Endothelial cell of umbilical vein (primary cell): ENCODE results near the gene IL36B.

Experiments used
- EZH2 ChIP-seq: IDR thresholded peaks from 2 replicates; pipeline ENCODE4 v1.6.1; 2012; ENCODE audit warnings: borderline replicate concordance, low read depth, mild to moderate bottlenecking, moderate library complexity, low read length, inconsistent platforms; ENCODE audit not compliant: severe bottlenecking
- POLR2A ChIP-seq: IDR thresholded peaks from 2 replicates; pipeline ENCODE4 v1.6.1; 2012; ENCODE audit warnings: low read depth, mild to moderate bottlenecking, control low read depth, low read length
- TF ChIP-seq, protein P1 (sequence below): IDR thresholded peaks from 2 replicates; pipeline ENCODE4 v1.6.1; 2011; ENCODE audit not compliant: insufficient read depth, insufficient read length

DNA sequence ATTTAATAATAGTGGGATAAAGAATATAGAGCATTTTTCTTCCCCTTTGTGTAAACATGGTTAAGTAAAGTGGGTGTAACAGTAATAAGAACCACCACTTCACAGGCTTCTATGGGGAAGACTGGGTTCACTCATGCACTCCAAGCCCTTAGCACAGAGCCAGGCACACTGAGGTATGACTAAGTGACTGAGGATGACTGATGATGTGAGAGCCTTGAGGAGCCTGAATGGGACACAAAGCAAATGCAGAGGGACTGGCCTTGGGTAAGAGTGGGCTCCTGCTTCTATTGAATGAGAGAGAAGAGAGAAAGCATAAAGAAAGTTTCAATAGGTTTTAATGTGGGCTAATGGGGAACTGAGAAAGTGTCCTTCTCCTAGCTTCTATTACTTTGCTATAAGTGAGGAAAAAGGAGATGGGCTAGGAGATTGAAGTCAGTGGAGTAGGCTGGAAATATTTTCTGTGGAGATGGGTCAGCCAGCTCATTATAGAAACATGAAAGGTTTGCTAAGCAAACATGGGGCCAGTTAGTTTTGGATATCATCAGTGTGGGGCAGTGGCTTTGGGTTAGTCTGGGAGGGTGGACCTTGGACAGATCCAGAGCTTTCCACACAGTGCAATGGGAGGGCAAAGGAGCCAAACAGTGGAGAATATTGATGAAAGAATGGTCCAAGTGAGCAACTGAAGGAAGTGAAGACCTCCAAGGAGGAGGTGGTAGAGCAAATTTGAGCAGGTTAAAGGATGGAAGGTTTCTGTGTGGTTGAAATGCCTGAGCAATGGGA lies 35.7 kb upstream of the IL36B start:
- TF ChIP-seq POLR2A (no peak), EZH2 (no peak)
- TF ChIP-seq, protein P1, sequence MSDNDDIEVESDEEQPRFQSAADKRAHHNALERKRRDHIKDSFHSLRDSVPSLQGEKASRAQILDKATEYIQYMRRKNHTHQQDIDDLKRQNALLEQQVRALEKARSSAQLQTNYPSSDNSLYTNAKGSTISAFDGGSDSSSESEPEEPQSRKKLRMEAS: no peak
